Endothelial cell of umbilical vein (primary cell): ENCODE results near the gene NHS. TPM values are rescaled to one million over a fixed set of nuclear protein-coding genes. Genes with fewer than 3 reads are reported as not detected.

Source experiments
- BruUV-seq: library from RNA; stranded (reverse); fragments of 400-500 nt; replicated peaks from 2 replicates; lab custom pipeline; 2021; lab: Mats Ljungman, UMichigan
- CTCF ChIA-PET: fragments of 300-600, 350-600 bp; sonication (Branson Sonifier 250); formaldehyde crosslinking; loops from one replicate; lab custom pipeline; 2021; ENCODE audit warnings: antibody characterized with exemption, inconsistent platforms; lab: Charles Lee
- POLR2A ChIA-PET: fragments of 300-600, 350-600 bp; sonication (Branson Sonifier 250); formaldehyde crosslinking; loops from one replicate; lab custom pipeline; 2021; ENCODE audit warnings: antibody characterized with exemption, inconsistent platforms; lab: Charles Lee
- DNase-seq: peaks from one replicate; pipeline ENCODE4 v3.0.0-alpha.2; 2011; ENCODE audit warnings: low read depth, low spot score
- FAIRE-seq: peaks from 2 replicates; lab custom pipeline; 2011; peaks lifted over from hg19 to GRCh38; lab: Jason Lieb, UNC
- H2AFZ ChIP-seq: 2 replicates; pipeline ENCODE4 v1.6.0; 2012; ENCODE audit warnings: low read depth, low read length, control low read depth, inconsistent platforms
- H3K27ac ChIP-seq: 2 replicates; pipeline ENCODE4 v1.5.1; 2011; ENCODE audit warnings: low read depth, mild to moderate bottlenecking, control low read depth, low read length, moderate library complexity; ENCODE audit not compliant: insufficient read depth
- H3K27me3 ChIP-seq, 2 experiments: 2 replicates each; pipeline versions ENCODE4 v1.6.0 to v1.6.1; 2011; ENCODE audit warnings: low read length in 2 of 2, mixed read lengths in 1 of 2; ENCODE audit not compliant: control insufficient read depth in 2 of 2, insufficient read depth in 2 of 2
- H3K36me3 ChIP-seq, 2 experiments: 2 replicates in 1 of 2; 3 replicates in 1 of 2; pipeline ENCODE4 v1.5.1; 2011; ENCODE audit warnings: low read length in 2 of 2, mild to moderate bottlenecking in 1 of 2, moderate library complexity in 1 of 2; ENCODE audit not compliant: control insufficient read depth in 2 of 2, insufficient read depth in 2 of 2; ENCODE audit errors: extremely low read depth in 1 of 2
- H3K4me1 ChIP-seq: 3 replicates; pipeline ENCODE4 v1.5.1; 2011; ENCODE audit warnings: mild to moderate bottlenecking, low read length; ENCODE audit not compliant: control insufficient read depth, insufficient read depth; ENCODE audit errors: extremely low read depth
- H3K4me2 ChIP-seq: 2 replicates; pipeline ENCODE4 v1.6.1; 2011; ENCODE audit warnings: low read length, control low read depth, mixed read lengths; ENCODE audit not compliant: insufficient read depth
- H3K4me3 ChIP-seq, 3 experiments: fragments of 200-600 bp in 1 of 3; sonication (generic), shearing (Covaris generic) in 1 of 3; replicated peaks in 1 of 3; 2 replicates each; pipeline ENCODE4 v1.5.1; 2011 to 2016; ENCODE audit warnings: control low read depth in 3 of 3, low read length in 3 of 3, mild to moderate bottlenecking in 2 of 3, inconsistent platforms in 1 of 3, low read depth in 1 of 3, moderate library complexity in 1 of 3; ENCODE audit not compliant: insufficient read depth in 1 of 3
- H3K79me2 ChIP-seq: 2 replicates; pipeline ENCODE4 v1.6.0; 2012; ENCODE audit warnings: low read length, inconsistent platforms; ENCODE audit not compliant: control insufficient read depth, insufficient read depth
- H3K9ac ChIP-seq: replicated peaks from 2 replicates; pipeline ENCODE3; 2011; ENCODE audit warnings: low read length, control low read depth; ENCODE audit not compliant: insufficient read depth; ENCODE audit errors: extremely low read depth
- H3K9me1 ChIP-seq: replicated peaks from 3 replicates; pipeline ENCODE4 v1.6.0; 2011; ENCODE audit warnings: mild to moderate bottlenecking, low read length; ENCODE audit not compliant: control insufficient read depth, insufficient read depth; ENCODE audit errors: extremely low read depth
- H3K9me3 ChIP-seq: replicated peaks from 2 replicates; pipeline ENCODE4 v1.5.1; 2012; ENCODE audit warnings: low read length, inconsistent platforms; ENCODE audit not compliant: control insufficient read depth, insufficient read depth
- H4K20me1 ChIP-seq: replicated peaks from 2 replicates; pipeline ENCODE3; 2011; ENCODE audit warnings: mild to moderate bottlenecking, low read length; ENCODE audit not compliant: control insufficient read depth, insufficient read depth; ENCODE audit errors: extremely low read depth
- CTCF ChIP-seq, 2 donors: IDR thresholded peaks; 1 replicate in 1 of 2; 2 replicates in 1 of 2; pipeline ENCODE4 v1.5.1; 2011; ENCODE audit warnings: low read length in 2 of 2, mild to moderate bottlenecking in 2 of 2, moderate library complexity in 2 of 2, control low read depth in 1 of 2, inconsistent platforms in 1 of 2, low read depth in 1 of 2; ENCODE audit not compliant: insufficient read depth in 1 of 2; ENCODE audit errors: extremely low read depth in 1 of 2
- EZH2 ChIP-seq: IDR thresholded peaks from 2 replicates; pipeline ENCODE4 v1.6.1; 2012; ENCODE audit warnings: borderline replicate concordance, low read depth, mild to moderate bottlenecking, moderate library complexity, low read length, inconsistent platforms; ENCODE audit not compliant: severe bottlenecking
- FOS ChIP-seq: IDR thresholded peaks from 2 replicates; pipeline ENCODE4 v1.6.1; 2011; ENCODE audit warnings: mild to moderate bottlenecking, low read length, moderate library complexity, borderline replicate concordance; ENCODE audit not compliant: insufficient read depth
- GATA2 ChIP-seq: IDR thresholded peaks from 2 replicates; pipeline ENCODE4 v1.7.0; 2011; ENCODE audit warnings: low read depth, mild to moderate bottlenecking, moderate library complexity, mixed read lengths, low read length; ENCODE audit not compliant: insufficient read length, insufficient read depth
- JUN ChIP-seq: IDR thresholded peaks from 2 replicates; pipeline ENCODE4 v1.6.1; 2011; ENCODE audit warnings: borderline replicate concordance, low read depth; ENCODE audit not compliant: insufficient read length, insufficient read depth
- MAX ChIP-seq: IDR thresholded peaks from 2 replicates; pipeline ENCODE4 v1.6.1; 2011; ENCODE audit not compliant: insufficient read depth, insufficient read length
- MYC ChIP-seq: IDR thresholded peaks from one replicate; pipeline ENCODE4 v1.6.1; 2011; ENCODE audit warnings: mild to moderate bottlenecking, low read depth, low read length
- POLR2A ChIP-seq: IDR thresholded peaks from 2 replicates; pipeline ENCODE4 v1.6.1; 2012; ENCODE audit warnings: low read depth, mild to moderate bottlenecking, control low read depth, low read length
- POLR2AphosphoS5 ChIP-seq: IDR thresholded peaks from 2 replicates; pipeline ENCODE4 v1.6.1; 2012; ENCODE audit warnings: low read depth, mild to moderate bottlenecking, control low read depth, low read length, moderate library complexity; ENCODE audit not compliant: insufficient read depth
- dilution Hi-C: fragments of 300-500 bp; cut with MboI; formaldehyde crosslinking; loops from one replicate; pipeline ENCODE4 v1.15.0; 2019; ENCODE audit warnings: low sequenced_read_pairs; ENCODE audit not compliant: extremely low pct_ligation_motif_present
- intact Hi-C: fragments of 100-400 bp; cut with micrococcal nuclease; formaldehyde crosslinking; loops from one replicate; pipeline ENCODE4 v1.10.0; 2022
- polyA plus RNA-seq, 4 experiments: library from polyadenylated mRNA; depleted of rRNA in 3 of 4; stranded (reverse) in 3 of 4; unstranded in 1 of 4; fragments of >200 nt; gene quantifications; 2 replicates each; pipeline versions ENCODE4 v1.2.1 to v1.2.3, GENCODE V29; 2011 to 2012; ENCODE audit warnings: missing spikeins in 1 of 4
- total RNA-seq: library from RNA; stranded (reverse); gene quantifications from 2 replicates; pipeline ENCODE4 v1.2.3, GENCODE V29; 2021

NHS gene
- total and polyA plus RNA-seq, 2 donors (not counting 3 experiments of a cell fraction or from before 2014, with no cell fraction given) = 0.07 to 0.46 TPM

- Histone ChIP-seq H3K4me2 (no peak overlapping the region), H3K27ac (no peak overlapping the region), H3K9me1 (no peaks in the 10 kb centered on the region), H3K9ac (no peak overlapping the region), H3K9me3 (no peaks in the 10 kb centered on the region), H3K27me3 (no peaks in the 10 kb centered on the region), H3K4me1 (peaks cover 18% of the 10 kb centered on the region), H3K36me3 (no peaks in the 10 kb centered on the region), H2AFZ (no peak overlapping the region), H3K4me3 (no peak overlapping the region), H4K20me1 (no peaks in the 10 kb centered on the region), H3K79me2 (no peaks in the 10 kb centered on the region)
- peak; percentile 58 for FAIRE-seq
- dilution Hi-C loops = no loop called here
- ChIA-PET POLR2A (no interaction called here), CTCF (interaction anchor here (2.5 kb wide), 1 partner anchor 10 kb away, joined by 6 read pairs; no protein-coding TSS in a partner anchor)
- intact Hi-C loops = no loop called here
- no peak for DNase-seq
- no peak for TF ChIP-seq GATA2
- no peak for TF ChIP-seq JUN
- TF ChIP-seq MAX = no peak
- TF ChIP-seq POLR2AphosphoS5 = no peak
- BruUV-seq = no TSS peak
Observed at GRCh38 chrX:17601441-17602200, 226.6 kb downstream of the NHS start.

GRCh38 chrX:17602245-17602644 is 227.2 kb downstream of the NHS start:
- no peak overlapping the region for H2AFZ ChIP-seq
- FAIRE-seq = no peak
- H3K36me3 ChIP-seq = no peaks in the 10 kb centered on the region
- H4K20me1 ChIP-seq = no peaks in the 10 kb centered on the region
- no TSS peak for BruUV-seq
- no peak overlapping the region for H3K4me2 ChIP-seq
- H3K9ac ChIP-seq = no peak overlapping the region
- no peaks in the 10 kb centered on the region for H3K27me3 ChIP-seq
- H3K79me2 ChIP-seq = no peaks in the 10 kb centered on the region
- no peak for DNase-seq
- dilution Hi-C loops (no loop called here), intact Hi-C loops (no loop called here)
- H3K4me3 ChIP-seq = no peak overlapping the region
- no peaks in the 10 kb centered on the region for H3K9me1 ChIP-seq
- H3K9me3 ChIP-seq = no peaks in the 10 kb centered on the region
- CTCF ChIA-PET = interaction anchor here (2.5 kb wide), 1 partner anchor 11 kb away, joined by 6 read pairs; no protein-coding TSS in a partner anchor
- POLR2A ChIA-PET = no interaction called here
- no peak overlapping the region for H3K27ac ChIP-seq
- TF ChIP-seq CTCF (IDR thresholded peaks at IDR 0.05; ENCODE audit: extremely low read depth in 1 of 2, insufficient read depth in 1 of 2, low read depth in 1 of 2, low read length in 2 of 2) = no peak
- TF ChIP-seq JUN = no peak
- no peak for TF ChIP-seq POLR2AphosphoS5
- no peak for TF ChIP-seq POLR2A
- TF ChIP-seq EZH2 = no peak
- no peak for TF ChIP-seq GATA2
- TF ChIP-seq MAX = no peak
- TF ChIP-seq MYC = no peak
- no peak for TF ChIP-seq FOS
- peaks cover 14% of the 10 kb centered on the region for H3K4me1 ChIP-seq
